ENCODE results near the gene PTH2R.
A peak's percentile ranks its signal among the peaks of the same experiment; 100 is the strongest.
"Not testable (repeated sequence)": the region's sequence is repeated elsewhere in the genome, so short reads cannot be mapped to it uniquely, and the experiment has no call there.

Gene PTH2R, protein sequence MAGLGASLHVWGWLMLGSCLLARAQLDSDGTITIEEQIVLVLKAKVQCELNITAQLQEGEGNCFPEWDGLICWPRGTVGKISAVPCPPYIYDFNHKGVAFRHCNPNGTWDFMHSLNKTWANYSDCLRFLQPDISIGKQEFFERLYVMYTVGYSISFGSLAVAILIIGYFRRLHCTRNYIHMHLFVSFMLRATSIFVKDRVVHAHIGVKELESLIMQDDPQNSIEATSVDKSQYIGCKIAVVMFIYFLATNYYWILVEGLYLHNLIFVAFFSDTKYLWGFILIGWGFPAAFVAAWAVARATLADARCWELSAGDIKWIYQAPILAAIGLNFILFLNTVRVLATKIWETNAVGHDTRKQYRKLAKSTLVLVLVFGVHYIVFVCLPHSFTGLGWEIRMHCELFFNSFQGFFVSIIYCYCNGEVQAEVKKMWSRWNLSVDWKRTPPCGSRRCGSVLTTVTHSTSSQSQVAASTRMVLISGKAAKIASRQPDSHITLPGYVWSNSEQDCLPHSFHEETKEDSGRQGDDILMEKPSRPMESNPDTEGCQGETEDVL

DNA sequence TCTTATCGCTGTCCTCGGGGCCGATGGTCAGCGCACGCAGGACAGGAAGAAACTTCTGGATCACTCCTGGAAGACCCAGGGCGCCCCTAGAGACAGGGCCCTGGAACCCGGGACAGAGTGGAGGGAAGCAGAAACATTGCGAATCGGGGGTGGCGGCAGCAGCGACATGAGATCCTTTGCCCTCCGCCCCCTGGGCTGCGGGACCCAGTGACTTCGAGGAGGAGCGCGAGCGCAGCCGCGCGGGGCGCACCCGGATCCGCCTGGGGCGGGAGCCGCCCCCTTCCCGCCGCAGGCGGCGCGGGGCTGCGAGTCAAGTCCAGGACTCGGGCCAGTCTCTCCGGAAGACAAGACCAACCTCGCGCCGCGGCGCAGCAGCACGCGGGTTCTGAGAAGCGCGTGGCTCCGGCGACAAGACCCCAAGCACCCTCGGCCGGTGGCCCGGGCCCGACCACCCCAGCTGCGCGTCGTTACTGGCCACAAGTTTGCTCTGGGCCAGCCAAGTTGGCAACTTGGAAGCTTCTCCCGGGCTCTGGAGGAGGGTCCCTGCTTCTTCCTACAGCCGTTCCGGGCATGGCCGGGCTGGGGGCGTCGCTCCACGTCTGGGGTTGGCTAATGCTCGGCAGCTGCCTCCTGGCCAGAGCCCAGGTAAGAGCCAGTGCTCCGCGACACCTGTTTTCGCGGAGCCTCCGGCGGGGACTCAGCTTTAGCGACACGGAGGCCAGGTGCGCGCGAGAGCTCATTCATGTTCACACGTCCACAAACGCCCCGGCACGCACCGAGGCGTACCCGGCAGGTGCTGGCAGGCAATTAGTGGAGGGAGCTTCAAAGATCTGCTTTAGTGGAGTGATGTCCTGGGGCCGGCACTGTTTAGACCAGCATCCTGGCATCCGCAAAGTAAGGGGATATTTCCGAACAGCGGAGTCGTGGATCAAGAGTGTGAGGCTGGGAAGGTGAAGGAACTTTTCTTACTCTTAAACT, at the start of gene PTH2R:
Gene PTH2R (plus strand): TSS at position 319 of the 978 bp plus-strand sequence. CDS start 252 bp downstream, at position 571.
- DNase-seq = peak; percentile 88

DNA sequence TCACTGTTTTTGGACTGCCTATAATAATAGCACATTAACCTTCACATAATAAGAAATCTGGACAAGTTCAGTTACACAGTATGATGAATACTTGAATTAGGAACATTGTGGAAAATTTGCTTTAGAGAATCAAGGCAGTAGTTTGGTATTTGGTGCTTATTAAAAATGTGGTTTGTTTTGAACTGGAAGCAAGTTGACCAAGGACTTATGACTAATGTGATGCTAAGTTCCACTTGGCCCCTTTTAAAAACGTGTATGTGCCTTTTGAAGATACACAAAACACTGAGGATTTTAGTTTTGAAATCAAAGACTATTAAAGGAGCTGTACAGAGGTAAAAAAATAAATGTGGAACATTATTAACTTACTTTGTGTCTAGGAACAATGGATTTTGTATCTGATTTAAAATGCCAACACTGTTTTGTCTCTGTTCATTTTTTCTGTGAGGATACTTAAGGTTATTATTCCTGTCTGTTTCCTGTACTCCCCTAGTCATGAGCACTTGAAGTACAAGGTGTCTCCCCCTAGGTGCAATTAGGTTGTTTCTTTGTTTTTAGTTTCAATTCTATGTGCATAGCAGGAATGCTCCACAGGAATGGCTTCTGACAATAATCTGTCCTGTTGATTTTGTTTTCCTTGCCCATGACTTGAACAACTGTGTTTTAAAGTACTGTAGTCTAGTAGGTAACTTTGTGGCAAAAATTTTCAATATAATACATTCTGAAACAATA, 49.6 kb upstream of the PTH2R start:
- DNase-seq = no peak

DNA sequence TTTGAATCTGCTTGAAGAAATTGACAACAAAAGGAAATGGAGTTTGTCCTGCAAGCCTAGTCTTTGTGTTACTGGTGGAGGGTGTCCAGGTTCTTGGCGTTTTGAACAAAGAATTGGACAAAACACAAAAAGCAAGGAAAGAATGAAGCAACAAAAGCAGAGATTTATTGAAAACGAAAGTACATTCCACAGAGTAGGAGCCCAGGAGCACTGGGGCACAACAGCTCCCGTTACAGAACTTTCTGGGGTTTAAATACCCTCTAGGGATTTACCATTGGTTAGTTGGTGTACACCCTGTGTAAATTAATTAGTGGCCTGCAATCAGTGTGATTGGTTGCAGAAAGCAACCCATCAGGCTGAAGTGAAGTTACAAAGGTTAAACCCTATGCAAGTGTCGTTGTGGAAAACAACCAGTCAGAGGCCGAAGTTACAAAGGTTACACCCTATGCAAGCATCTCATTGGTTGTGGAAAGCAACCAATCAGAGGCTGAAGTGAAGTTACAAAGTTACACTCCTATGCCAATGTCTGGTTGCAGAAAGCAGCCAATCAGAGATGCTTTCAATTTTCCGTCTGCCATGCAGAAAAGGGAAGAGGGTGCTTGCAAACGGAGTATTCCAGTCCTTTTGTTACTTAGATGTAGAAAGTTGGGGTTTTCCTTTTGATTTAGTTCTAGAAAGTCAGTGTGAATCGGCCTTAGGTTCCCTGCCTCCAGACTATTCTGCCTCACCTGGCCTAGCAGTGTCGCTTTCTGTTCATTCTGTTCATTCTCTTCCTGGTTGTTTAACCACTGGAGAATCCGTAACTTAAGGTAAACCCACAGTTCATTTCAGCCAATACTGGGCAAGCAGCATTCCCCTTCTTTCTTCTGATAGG, 47.6 kb upstream of the PTH2R start:
- no peak for DNase-seq

DNA sequence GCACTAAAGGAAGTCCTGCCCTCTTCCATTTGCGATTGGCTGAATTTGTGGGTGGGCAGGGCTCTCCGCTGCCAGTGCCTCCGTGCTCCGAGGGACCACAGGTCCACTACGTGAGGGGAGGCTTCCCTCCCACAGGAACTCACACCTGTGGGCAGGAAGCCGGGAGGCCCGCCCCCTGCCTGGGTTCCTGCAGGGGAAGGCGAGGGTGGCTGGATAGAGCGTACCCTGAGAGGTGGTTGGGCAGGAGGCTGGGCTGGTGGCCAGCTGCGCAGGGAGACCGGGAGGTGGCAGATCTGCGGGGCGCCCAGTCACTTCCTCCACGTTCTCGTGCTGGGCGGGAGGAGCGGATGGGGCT, 47.0 kb upstream of the PTH2R start:
- no peak for DNase-seq

DNA sequence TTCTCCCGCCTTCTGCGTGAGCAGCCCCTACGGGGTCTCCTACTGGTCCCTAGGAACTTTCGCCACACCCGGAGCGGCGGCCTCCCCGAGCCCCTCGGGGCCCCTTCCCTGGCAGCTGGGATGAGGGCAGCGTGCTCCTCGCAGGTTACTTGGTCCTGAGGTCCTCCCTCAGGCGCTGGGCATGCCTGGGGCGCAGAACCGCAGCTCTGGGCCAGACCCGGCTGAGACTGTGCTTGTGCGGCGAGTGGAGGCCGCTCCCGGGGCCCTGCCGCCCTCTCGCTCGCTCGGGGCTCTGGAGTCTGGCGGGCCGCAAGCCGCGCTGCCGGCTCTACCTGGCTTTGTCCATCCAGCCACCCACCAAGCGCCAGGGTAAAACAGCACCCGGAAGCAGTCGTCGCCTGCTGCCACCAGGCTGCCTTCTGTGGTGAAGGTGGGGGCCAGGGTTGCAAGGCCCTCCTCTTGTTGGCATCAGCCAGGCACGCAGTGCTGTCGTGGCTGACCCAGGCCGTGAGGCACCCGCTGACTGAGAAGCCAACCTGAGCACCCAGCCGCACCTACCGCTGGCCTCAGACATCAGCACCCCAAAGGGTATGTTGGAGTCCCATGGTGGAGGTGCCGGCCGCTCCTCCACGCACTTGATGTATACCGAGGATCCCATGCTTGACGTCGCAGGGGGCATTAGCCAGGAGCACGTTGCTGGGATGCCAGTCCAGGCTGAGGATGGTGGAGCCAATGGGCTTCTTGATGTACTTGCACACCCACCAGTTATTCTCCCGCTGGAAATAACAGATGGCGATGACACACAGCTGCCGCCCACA, 46.1 kb upstream of the PTH2R start:
- no peak for DNase-seq

DNA sequence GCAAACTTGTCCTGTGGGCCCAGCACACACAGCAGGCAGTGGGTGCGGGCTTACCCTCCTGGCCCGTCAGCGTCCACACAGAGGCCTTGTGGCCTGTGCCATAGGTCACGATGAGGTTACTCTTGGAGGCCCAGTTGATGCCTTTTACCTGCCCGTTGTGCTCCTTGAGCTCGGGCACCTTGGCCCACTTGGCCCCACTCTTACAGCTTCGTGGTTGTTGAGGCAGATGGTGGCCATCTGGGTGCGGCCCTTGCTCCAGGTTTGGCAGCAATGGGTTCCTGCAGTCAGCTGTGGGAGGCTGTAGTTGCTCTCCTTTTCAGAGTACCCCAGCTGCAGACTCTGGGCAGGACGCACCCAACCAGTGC, 45.5 kb upstream of the PTH2R start:
- DNase-seq = no peak

DNA sequence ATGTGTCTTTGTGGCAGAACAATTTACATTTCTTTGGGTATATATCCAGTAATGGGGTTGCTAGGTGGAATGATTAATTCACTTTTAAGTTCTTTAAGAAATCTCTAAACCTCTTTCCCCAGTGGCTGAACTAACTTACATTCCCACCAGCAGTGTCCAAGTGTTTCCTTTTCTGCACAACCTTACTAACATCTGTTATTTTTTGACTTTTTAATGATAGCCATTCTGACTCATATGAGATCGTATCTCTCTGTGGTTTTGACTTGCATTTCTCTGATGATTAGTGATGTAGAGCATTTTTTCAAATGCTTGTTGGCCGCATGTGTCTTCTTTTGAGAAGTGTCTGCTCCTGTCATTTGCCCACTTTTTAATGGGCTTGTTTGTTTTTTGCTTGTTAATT, 43.1 kb upstream of the PTH2R start:
- DNase-seq = no peak

DNA sequence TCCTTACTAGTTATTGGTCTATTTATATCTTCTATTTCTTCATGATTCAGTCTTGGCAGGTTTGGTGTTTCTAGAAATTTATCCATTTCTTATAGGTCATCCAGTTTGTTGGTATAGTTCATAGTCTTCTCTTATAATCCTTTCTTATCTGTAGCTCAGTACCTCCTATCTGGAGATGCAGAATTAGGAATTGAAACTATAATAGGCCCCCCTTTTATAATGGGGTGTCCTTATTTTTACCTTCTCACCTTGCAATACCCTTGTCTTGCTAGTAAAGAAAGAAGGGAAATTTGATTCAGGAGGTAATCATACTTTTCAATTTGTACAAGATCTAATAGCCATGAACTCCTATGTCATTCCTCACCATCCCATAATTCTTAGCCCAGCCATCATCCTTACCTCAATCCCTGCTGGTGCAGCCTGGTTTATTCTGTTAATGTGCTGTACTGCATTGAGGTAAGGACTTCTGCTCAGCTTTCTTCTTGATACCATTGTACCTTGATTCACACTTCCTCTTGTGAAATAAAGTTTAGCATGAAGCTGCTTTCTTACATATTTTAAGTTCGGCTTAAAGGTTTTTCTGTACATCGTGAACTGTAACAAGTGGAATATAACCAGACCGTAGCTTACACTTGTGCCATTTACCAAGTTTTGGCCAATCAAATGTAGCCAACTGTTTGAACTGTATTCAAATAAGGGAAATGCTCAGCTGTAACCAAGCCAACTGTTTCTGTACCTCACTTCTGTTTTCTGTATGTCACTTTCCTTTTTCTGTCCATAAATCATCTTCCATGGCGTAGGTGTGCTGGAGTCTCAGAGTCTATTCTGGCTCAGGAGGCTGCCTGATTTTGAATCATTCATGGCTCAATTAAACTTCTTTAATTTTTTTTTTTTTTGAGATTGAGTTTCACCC, 40.1 kb upstream of the PTH2R start:
- DNase-seq = no peak

DNA sequence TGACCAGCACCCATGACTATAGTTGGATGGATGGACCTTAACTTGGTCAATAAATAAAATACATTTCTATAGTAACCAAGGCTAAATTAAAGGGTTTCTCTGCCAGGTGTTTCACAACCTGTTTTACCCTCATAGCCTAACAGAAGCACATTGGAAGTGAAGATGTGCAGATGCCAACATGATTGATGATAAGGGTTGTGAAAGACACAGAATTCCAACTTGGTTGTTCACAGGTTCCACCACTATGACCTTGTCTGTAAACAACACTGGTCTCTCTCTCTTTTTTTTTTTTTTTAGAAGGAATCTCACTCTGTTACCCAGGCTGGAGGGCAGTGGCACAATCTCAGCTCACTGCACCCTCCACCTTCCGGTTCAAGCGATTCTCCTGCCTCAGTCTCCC, 37.5 kb upstream of the PTH2R start:
- DNase-seq = no peak

DNA sequence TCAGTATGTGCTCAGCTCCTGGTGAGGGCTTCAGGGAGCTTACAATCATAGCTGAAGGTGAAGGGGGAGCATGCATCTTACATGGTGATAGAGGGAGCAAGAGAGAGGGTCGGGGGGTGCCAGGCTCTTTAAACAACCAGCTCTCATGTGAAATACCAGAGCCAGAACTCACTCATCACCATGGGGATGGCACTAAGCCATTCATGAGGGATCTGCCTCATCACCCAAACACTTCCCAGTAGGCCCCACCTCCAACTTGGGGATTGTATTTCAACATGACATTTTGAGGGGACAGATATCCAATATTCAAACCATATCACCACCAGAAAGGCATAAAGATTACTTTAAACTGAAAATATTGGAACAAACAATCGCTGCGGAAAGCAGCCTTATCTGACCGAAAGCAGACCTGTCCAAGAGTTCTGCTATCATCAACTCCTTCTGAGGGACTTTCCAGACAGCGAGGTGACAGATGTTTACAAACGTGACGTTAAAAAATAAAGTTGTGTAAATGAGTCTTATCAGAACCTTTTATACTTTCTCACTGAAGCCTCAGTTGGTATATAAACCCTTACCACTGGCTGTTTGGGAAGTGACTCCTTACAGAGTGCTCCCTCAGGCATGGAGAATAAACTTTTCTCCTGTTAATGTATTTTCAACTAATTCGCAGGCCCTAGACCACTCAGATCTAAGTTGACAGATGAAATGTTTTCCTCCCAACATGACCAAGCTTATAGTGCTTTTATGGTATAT, 35.5 kb upstream of the PTH2R start:
- no peak for DNase-seq

DNA sequence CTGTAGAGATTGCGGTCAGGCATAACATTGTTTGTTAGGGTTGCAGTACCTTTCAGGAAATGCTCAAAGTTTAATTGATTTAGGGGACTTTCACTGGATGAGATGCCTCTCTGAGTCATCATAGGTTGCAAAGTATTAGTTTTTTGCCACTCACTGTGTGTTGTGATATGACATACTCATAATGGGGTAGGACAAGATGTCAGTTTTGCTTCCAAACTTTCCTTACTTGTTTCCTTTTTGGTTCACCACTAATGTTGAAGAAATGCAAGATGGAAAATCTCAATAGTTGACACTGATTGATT, 35.0 kb upstream of the PTH2R start:
- no peak for DNase-seq

DNA sequence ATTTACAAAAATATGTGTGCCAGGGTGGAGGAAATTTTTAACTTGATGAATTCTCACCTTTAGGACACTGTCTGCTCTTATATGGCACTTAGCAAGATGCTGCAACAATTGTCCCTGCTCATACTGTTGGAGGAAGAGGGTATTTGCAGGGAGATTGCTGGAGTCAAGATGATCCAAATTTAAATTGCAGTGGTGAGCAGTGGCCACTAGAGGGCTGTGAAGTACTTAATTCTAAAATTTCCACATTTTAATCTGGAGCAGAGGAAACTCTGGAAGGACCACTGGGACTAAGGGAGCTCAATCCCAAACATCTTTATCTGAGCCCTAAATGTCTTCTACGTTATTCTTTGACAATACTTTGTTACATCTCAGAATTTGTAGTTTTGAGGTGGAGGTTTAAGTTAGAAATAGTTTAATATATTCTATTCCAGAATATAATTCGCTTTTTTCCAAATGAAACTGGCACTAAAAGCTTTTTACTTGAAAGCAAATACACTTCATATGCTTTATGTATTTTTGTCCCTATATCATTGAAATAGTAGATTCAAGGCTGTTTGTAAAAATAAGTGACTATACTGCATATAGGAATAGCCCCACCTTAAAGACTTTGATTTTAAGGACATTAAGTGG, 33.0 kb upstream of the PTH2R start:
- DNase-seq = peak; percentile 15

DNA sequence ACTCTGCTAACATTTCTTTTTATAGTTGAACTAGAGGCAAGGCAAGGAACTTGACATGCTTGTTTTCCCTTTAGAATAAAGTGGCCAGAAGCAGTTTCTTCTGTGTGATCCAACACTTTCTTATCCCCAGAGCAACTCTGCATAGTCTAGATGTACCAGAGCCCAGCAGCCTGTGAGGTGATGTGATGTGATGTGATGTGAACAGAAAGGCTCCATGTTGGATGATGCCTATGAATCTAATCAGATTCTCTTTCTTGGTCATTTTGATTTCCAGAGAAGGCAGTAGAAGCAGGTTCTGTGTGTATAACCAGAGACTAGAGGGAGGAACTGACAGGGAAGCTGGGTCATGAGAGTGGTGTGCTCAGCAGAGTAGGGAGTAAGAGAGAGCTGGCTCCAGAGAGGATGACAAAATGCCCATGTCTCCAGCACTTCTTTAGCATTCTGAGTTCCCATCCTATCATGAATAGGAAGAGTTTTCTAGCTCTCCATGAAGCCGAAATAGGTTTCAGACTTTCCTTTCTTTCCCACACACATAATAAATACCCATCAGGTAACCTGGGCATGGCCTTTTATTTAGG, 31.0 kb upstream of the PTH2R start:
- DNase-seq = no peak

DNA sequence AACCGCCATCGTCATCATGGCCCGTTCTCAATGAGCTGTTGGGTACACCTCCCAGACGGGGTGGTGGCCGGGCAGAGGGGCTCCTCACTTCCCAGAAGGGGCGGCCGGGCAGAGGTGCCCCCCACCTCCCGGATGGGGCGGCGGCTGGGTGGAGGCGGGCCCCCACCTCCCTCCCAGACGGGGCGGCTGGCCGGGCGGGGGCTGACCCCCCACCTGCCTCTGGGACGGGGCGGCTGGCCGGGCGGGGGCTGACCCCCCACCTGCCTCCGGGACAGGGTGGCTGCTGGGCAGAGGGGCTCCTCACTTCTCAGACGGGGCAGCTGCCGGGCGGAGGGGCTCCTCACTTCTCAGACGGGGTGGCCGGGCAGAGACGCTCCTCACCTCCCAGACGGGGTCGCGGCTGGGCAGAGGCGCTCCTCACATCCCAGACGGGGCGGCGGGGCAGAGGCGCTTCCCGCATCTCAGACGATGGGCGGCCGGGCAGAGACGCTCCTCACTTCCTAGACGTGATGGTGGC, 29.2 kb upstream of the PTH2R start:
- not testable (repeated sequence) for DNase-seq

DNA sequence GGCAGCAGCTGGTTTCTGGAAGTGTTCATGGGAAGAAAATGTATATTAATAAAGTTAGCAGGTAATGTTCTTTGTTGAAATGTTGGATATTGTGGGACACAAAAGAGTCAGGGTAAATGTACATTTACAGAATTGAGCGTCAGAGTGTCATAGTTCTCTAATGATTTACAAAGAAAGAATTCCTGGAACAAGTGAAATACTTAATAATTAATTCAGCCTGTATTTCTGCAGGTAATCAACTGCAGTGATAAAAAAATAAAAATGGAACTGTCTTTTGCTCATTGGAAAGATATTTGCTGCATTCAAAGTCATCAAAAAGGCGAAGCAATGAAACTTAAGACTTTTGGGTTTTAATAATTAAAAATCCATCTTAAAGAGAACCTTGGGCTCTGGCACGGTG, 27.4 kb upstream of the PTH2R start:
- no peak for DNase-seq

DNA sequence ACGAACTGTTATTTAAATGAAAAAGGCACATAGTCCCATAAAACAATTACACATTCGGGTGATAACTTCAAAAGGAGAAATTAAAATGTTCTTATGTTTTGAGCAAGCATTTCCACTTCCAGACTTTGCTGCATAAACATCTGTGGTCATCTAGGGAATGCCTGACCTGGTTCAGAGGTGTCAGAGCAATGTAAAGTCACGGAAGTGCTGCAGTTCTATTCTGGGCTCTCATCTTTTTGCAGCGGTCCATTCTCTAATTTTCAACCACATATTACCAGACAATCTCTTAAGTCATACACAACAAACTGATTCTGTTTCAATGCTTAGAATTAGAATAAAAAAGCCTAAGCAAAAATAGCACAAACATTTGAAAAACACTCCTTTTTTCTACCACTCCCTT, 22.0 kb upstream of the PTH2R start:
- DNase-seq = no peak

DNA sequence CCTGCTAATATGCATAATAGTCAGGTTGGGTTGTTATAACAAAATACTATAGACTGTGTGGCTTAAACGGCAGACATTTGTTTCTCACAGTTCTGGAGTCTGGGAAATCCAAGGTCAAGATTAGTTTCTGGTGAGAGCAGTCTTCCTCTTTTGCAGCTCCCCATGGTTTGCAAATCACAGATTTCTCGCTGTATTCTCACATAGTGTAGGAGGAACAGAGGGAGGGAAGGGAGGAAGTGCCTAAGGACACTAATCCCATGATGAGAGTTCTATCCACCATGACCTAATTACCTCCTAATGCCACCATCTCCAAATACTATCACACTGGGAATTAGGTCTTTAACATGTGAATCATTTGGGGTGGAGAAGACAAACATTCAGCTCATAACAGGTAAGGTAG, 20.1 kb upstream of the PTH2R start:
- no peak for DNase-seq

DNA sequence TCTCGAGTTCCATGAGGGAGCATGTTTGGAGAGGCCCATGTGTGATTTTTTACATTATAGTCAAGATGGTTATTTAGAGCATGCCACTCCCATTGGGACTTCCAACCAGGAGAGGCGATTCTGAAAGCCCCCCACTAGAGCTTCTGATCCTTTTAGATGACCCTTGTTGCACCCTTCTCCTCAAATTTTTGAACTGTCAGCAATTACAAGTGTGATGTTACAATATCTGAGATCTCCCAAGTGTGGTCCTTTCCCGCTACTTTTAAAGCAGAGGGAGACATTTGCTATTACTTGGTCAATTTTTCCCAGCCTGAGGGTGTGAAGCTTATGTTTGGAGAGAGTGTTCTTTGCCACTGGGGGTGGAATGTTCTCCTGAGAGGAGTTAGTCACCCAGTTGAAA, 16.7 kb upstream of the PTH2R start:
- no peak for DNase-seq
